Neural cell (in vitro differentiated cells): ENCODE data around the gene NDUFS7. TPM values are rescaled to one million over a fixed set of nuclear protein-coding genes. Genes with fewer than 3 reads are reported as not detected.

Experiments
- H2AFZ ChIP-seq: fragments of 200-600, 300-800 bp; sonication (generic), shearing (Covaris generic); 2 replicates; pipeline ENCODE4 v1.6.0; 2014; ENCODE audit warnings: low read depth, mild to moderate bottlenecking, antibody characterized with exemption, low read length, moderate library complexity
- H3F3A ChIP-seq: fragments of 200-600 bp; shearing (Covaris generic); 2 replicates; pipeline ENCODE4 v1.6.1; 2016; ENCODE audit warnings: mild to moderate bottlenecking, moderate library complexity, mixed read lengths, antibody characterized with exemption, low read length; ENCODE audit not compliant: insufficient read depth, poor library complexity, severe bottlenecking
- H3K27ac ChIP-seq: fragments of 200-600, 300-800 bp; sonication (generic), shearing (Covaris generic); 2 replicates; pipeline ENCODE4 v1.5.1; 2014; ENCODE audit warnings: mild to moderate bottlenecking, low read length, moderate library complexity
- H3K27me3 ChIP-seq: fragments of 300-800, 200-600 bp; sonication (generic), shearing (Covaris generic); 2 replicates; pipeline ENCODE4 v1.6.0; 2014; ENCODE audit warnings: mild to moderate bottlenecking, low read depth, low read length, moderate library complexity; ENCODE audit not compliant: insufficient read depth
- H3K36me3 ChIP-seq: fragments of 300-800, 200-600 bp; sonication (generic), shearing (Covaris generic); 2 replicates; pipeline ENCODE4 v1.5.1; 2014; ENCODE audit warnings: mild to moderate bottlenecking, antibody characterized with exemption, low read length, moderate library complexity; ENCODE audit not compliant: insufficient read depth
- H3K4me2 ChIP-seq: fragments of 300-800, 200-600 bp; sonication (generic), shearing (Covaris generic); 2 replicates; pipeline ENCODE4 v1.6.0; 2014; ENCODE audit warnings: mild to moderate bottlenecking, low read length
- H3K4me3 ChIP-seq: fragments of 300-800, 200-600 bp; sonication (generic), shearing (Covaris generic); 2 replicates; pipeline ENCODE4 v1.5.1; 2014; ENCODE audit warnings: mild to moderate bottlenecking, low read length, moderate library complexity
- H3K79me2 ChIP-seq: fragments of 200-600 bp; shearing (Covaris generic); replicated peaks from 2 replicates; pipeline ENCODE4 v1.6.0; 2014; ENCODE audit warnings: mild to moderate bottlenecking, low read length, moderate library complexity; ENCODE audit not compliant: insufficient read depth
- H3K9ac ChIP-seq: fragments of 300-800, 200-600 bp; sonication (generic), shearing (Covaris generic); 2 replicates; pipeline ENCODE4 v1.6.1; 2016; ENCODE audit warnings: mild to moderate bottlenecking, low read length, mixed read lengths
- H3K9me2 ChIP-seq: fragments of 200-600 bp; shearing (Covaris generic); 2 replicates; pipeline ENCODE4 v1.6.1; 2016; ENCODE audit warnings: mild to moderate bottlenecking, low read length, mixed read lengths; ENCODE audit not compliant: insufficient read depth
- H3K9me3 ChIP-seq: fragments of 200-600, 300-800 bp; sonication (generic), shearing (Covaris generic); 2 replicates; pipeline ENCODE4 v1.6.1; 2016; ENCODE audit warnings: mild to moderate bottlenecking, mixed run types, low read length, moderate library complexity, mixed read lengths
- H4K20me1 ChIP-seq: fragments of 200-600 bp; shearing (Covaris generic); 2 replicates; pipeline ENCODE4 v1.6.1; 2016; ENCODE audit warnings: mild to moderate bottlenecking, mixed run types; ENCODE audit not compliant: insufficient read depth
- EP300 ChIP-seq: fragments of 450-650 bp; conservative IDR thresholded peaks from 2 replicates; pipeline ENCODE4 v1.6.1; 2014; ENCODE audit warnings: antibody characterized with exemption, mild to moderate bottlenecking, moderate library complexity; ENCODE audit not compliant: poor library complexity, severe bottlenecking
- EZH2 ChIP-seq: fragments of 200-600, 300-800 bp; shearing (Covaris generic), sonication (generic); IDR thresholded peaks from 2 replicates; pipeline ENCODE4 v1.6.1; 2014; ENCODE audit warnings: antibody characterized with exemption, low read length, borderline replicate concordance, mild to moderate bottlenecking; ENCODE audit not compliant: insufficient read depth, poor library complexity, severe bottlenecking
- MXI1 ChIP-seq: fragments of 450-650 bp; conservative IDR thresholded peaks from 2 replicates; pipeline ENCODE4 v1.6.1; 2014; ENCODE audit warnings: antibody characterized with exemption, mild to moderate bottlenecking; ENCODE audit not compliant: poor library complexity, severe bottlenecking
- POLR2AphosphoS5 ChIP-seq: IDR thresholded peaks from 2 replicates; pipeline ENCODE4 v1.6.1; 2012
- RAD21 ChIP-seq: fragments of 450-650 bp; conservative IDR thresholded peaks from 2 replicates; pipeline ENCODE4 v1.6.1; 2014; ENCODE audit warnings: antibody characterized with exemption, mild to moderate bottlenecking, moderate library complexity
- SMC3 ChIP-seq: fragments of 450-650 bp; conservative IDR thresholded peaks from 2 replicates; pipeline ENCODE4 v1.6.1; 2014; ENCODE audit warnings: antibody characterized with exemption, mild to moderate bottlenecking, moderate library complexity; ENCODE audit not compliant: poor library complexity
- TAF1 ChIP-seq: IDR thresholded peaks from 2 replicates; pipeline ENCODE4 v1.6.1; 2012; ENCODE audit warnings: low read depth
- polyA plus RNA-seq: library from polyadenylated mRNA; depleted of rRNA; stranded (reverse); fragments of >200 nt; gene quantifications from 2 replicates; pipeline ENCODE4 v1.2.3, GENCODE V29; 2014
- TF ChIP-seq, protein P1 (sequence below): fragments of 450-650 bp; IDR thresholded peaks from 2 replicates; pipeline ENCODE4 v1.5.1; 2014; ENCODE audit warnings: antibody characterized with exemption, mild to moderate bottlenecking, moderate library complexity; ENCODE audit not compliant: poor library complexity, severe bottlenecking
- TF ChIP-seq, protein P2 (sequence below): IDR thresholded peaks from 2 replicates; pipeline ENCODE4 v1.6.1; 2012; ENCODE audit warnings: borderline replicate concordance

The NDUFS7 gene
- polyA plus RNA-seq, 1 donor from 2014 or later = 196 TPM

DNA sequence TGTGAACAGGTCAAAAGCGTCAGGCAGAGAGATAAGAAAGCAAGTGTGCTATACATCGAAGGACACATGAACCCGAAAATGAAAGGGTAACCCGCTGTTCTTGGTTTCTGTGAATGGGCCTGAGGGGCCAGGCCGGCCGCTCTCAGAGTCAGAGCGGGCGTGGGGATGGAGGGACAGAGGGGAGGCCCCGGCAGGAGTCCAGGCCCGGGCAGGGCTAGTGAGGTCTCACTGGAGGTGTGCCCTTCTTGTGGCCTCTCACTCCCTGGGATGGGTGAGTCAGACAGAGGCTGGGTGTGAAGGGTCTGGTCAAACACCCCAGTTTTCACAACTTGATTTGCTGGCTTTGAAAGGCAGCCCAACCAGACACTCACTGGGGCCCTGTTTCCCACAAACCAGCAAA is 17.4 kb upstream of the NDUFS7 start:
- no peaks in the 10 kb centered on the region for H3K9me3 ChIP-seq
- H3F3A ChIP-seq = no peaks in the 10 kb centered on the region
- H3K79me2 ChIP-seq = no peaks in the 10 kb centered on the region
- no peak overlapping the region for H2AFZ ChIP-seq
- no peak overlapping the region for H3K9ac ChIP-seq
- no peaks in the 10 kb centered on the region for H4K20me1 ChIP-seq
- H3K9me2 ChIP-seq = no peaks in the 10 kb centered on the region
- H3K27ac ChIP-seq = no peak overlapping the region
- no peaks in the 10 kb centered on the region for H3K36me3 ChIP-seq
- TF ChIP-seq EP300 (no peak), EZH2 (no peak)
- TF ChIP-seq, protein P1, sequence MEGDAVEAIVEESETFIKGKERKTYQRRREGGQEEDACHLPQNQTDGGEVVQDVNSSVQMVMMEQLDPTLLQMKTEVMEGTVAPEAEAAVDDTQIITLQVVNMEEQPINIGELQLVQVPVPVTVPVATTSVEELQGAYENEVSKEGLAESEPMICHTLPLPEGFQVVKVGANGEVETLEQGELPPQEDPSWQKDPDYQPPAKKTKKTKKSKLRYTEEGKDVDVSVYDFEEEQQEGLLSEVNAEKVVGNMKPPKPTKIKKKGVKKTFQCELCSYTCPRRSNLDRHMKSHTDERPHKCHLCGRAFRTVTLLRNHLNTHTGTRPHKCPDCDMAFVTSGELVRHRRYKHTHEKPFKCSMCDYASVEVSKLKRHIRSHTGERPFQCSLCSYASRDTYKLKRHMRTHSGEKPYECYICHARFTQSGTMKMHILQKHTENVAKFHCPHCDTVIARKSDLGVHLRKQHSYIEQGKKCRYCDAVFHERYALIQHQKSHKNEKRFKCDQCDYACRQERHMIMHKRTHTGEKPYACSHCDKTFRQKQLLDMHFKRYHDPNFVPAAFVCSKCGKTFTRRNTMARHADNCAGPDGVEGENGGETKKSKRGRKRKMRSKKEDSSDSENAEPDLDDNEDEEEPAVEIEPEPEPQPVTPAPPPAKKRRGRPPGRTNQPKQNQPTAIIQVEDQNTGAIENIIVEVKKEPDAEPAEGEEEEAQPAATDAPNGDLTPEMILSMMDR = no peak
- H3K27me3 ChIP-seq = no peaks in the 10 kb centered on the region
- no peak overlapping the region for H3K4me2 ChIP-seq
- no peak overlapping the region for H3K4me3 ChIP-seq

DNA sequence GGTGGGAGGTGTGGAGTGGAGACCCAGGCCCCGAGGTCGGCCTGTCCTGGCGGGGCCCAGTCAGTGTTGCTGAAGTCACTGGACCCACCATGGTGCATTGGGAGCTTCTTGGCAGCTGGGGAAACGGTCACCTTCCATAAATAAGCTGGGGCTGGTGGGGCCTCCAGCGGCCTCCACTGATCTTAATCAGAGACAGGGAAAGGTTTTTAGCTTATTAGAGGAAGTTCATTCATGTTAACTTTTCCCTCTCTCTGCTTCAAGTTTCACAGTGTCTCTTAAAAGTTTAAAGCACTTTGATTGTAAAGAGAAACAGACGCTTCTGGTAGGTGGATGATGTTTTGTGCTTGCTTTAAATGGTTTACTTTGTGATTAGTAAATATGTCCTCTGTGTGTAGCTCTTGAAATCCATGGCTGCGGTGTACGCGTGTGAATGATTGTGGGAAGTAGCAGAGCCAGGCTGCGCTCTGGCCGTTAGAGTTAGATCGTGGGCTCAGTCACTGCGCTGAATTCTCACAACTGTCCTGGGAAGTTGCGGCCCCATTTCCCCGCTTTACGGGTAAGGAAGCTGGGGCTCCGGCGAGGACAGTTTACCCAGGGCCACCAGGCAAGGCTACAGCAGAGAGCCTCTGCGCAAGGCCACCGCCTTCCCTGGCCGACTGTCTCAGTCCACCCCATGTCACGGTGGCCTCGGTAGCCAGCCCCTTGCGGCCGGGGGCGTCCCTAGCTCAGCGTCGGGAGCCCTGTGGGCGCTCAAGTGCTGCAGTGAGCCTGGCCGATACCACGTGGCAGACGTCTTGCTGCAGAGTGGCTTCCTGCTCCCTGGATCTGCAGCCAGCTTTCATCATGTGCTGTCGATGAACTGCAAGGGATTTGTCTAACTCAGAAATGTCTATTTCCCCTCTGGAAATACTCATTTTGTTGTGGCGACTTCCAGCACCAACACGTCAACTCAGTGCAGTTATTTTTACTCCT is 16.5 kb upstream of the NDUFS7 start:
- Histone ChIP-seq H4K20me1 (no peaks in the 10 kb centered on the region), H3K4me3 (no peak overlapping the region), H3K9me3 (no peaks in the 10 kb centered on the region), H3K79me2 (no peaks in the 10 kb centered on the region), H3K9me2 (no peaks in the 10 kb centered on the region), H3K36me3 (no peaks in the 10 kb centered on the region), H3K9ac (no peak overlapping the region), H3F3A (no peaks in the 10 kb centered on the region), H2AFZ (no peak overlapping the region), H3K27ac (no peak overlapping the region), H3K4me2 (no peak overlapping the region), H3K27me3 (no peaks in the 10 kb centered on the region)
- TF ChIP-seq, protein P2, sequence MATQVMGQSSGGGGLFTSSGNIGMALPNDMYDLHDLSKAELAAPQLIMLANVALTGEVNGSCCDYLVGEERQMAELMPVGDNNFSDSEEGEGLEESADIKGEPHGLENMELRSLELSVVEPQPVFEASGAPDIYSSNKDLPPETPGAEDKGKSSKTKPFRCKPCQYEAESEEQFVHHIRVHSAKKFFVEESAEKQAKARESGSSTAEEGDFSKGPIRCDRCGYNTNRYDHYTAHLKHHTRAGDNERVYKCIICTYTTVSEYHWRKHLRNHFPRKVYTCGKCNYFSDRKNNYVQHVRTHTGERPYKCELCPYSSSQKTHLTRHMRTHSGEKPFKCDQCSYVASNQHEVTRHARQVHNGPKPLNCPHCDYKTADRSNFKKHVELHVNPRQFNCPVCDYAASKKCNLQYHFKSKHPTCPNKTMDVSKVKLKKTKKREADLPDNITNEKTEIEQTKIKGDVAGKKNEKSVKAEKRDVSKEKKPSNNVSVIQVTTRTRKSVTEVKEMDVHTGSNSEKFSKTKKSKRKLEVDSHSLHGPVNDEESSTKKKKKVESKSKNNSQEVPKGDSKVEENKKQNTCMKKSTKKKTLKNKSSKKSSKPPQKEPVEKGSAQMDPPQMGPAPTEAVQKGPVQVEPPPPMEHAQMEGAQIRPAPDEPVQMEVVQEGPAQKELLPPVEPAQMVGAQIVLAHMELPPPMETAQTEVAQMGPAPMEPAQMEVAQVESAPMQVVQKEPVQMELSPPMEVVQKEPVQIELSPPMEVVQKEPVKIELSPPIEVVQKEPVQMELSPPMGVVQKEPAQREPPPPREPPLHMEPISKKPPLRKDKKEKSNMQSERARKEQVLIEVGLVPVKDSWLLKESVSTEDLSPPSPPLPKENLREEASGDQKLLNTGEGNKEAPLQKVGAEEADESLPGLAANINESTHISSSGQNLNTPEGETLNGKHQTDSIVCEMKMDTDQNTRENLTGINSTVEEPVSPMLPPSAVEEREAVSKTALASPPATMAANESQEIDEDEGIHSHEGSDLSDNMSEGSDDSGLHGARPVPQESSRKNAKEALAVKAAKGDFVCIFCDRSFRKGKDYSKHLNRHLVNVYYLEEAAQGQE = no peak
- TF ChIP-seq POLR2AphosphoS5 (no peak), EZH2 (no peak), SMC3 (no peak), EP300 (no peak), RAD21 (no peak), MXI1 (no peak), TAF1 (no peak)
- TF ChIP-seq, protein P1 = no peak
